K562 (cell line): ENCODE data around the gene CABP2. TPM values are rescaled to one million over a fixed set of nuclear protein-coding genes. Genes with fewer than 3 reads are reported as not detected.

Experiments used
- ATAC-seq: fragments of 200-7000 bp; cut with Tn5 transposase; 3 replicates; pipeline ENCODE4 v1.9.1; 2020; ENCODE audit warnings: moderate library complexity
- BruUV-seq: library from RNA; stranded (reverse); fragments of 400-500 nt; replicated peaks from 2 replicates; lab custom pipeline; 2021; lab: Mats Ljungman, UMichigan
- CTCF ChIA-PET: fragments of 300-600 bp; formaldehyde crosslinking; extraction: SDS; loops from one replicate; lab custom pipeline; 2021; ENCODE audit warnings: low intra/inter-chr PET ratio; lab: Yijun Ruan, JAX
- POLR2A ChIA-PET: fragments of 300-600, 350-650 bp; sonication (Branson Sonifier 250); formaldehyde crosslinking; extraction: SDS; loops from one replicate; lab custom pipeline; 2021; ENCODE audit warnings: antibody characterized with exemption, inconsistent platforms; lab: Yijun Ruan, JAX
- DNase-seq, 4 experiments: peaks; one replicate each; pipeline versions ENCODE4 v3.0.0 to v3.0.0-alpha.2; 2011 to 2018; ENCODE audit warnings: low spot score in 3 of 4, mixed read lengths in 3 of 4; ENCODE audit errors: extremely low read depth in 1 of 4
- FAIRE-seq: peaks from 2 replicates; lab custom pipeline; 2011; peaks lifted over from hg19 to GRCh38; lab: Jason Lieb, UNC
- H2AFZ ChIP-seq: 2 replicates; pipeline ENCODE4 v1.6.0; 2011; ENCODE audit warnings: low read depth, low read length, control low read depth, inconsistent platforms
- H3K27ac ChIP-seq: fragments of 200-600 bp; 3 replicates; pipeline ENCODE4 v1.8.0; 2011; ENCODE audit warnings: low read depth, mild to moderate bottlenecking, control low read depth, inconsistent platforms, low read length, moderate library complexity, mixed read lengths; ENCODE audit errors: extremely low read depth
- H3K27me3 ChIP-seq, 2 experiments: fragments of 300-600 bp in 1 of 2; 2 replicates in 1 of 2; 3 replicates in 1 of 2; pipeline versions ENCODE4 v1.6.0 to v1.8.0; 2011; ENCODE audit warnings: inconsistent platforms in 2 of 2, low read length in 2 of 2, mild to moderate bottlenecking in 1 of 2, mixed read lengths in 1 of 2, moderate library complexity in 1 of 2; ENCODE audit not compliant: control insufficient read depth in 2 of 2, insufficient read depth in 2 of 2
- H3K36me3 ChIP-seq: fragments of 300-600 bp; 3 replicates; pipeline ENCODE4 v1.8.0; 2011; ENCODE audit warnings: mild to moderate bottlenecking, low read length, inconsistent platforms; ENCODE audit not compliant: control insufficient read depth, insufficient read depth
- H3K4me1 ChIP-seq, 2 experiments: fragments of 200-600 bp in 1 of 2; replicated peaks in 1 of 2; 2 replicates in 1 of 2; 3 replicates in 1 of 2; pipeline versions ENCODE4 v1.5.1 to v1.8.0; 2011; ENCODE audit warnings: inconsistent platforms in 2 of 2, low read length in 2 of 2, mild to moderate bottlenecking in 1 of 2, mixed read lengths in 1 of 2, moderate library complexity in 1 of 2; ENCODE audit not compliant: control insufficient read depth in 2 of 2, insufficient read depth in 2 of 2
- H3K4me2 ChIP-seq: 2 replicates; pipeline ENCODE4 v1.6.1; 2011; ENCODE audit warnings: low read length, control low read depth, inconsistent platforms, mixed read lengths; ENCODE audit not compliant: insufficient read depth
- H3K4me3 ChIP-seq: fragments of 200-600 bp; sonication (generic), shearing (Covaris generic); 2 replicates; pipeline ENCODE4 v1.5.1; 2016; ENCODE audit warnings: control low read depth, inconsistent platforms
- H3K79me2 ChIP-seq: fragments of 200-600 bp; 3 replicates; pipeline ENCODE4 v1.8.0; 2011; ENCODE audit warnings: low read length, inconsistent platforms; ENCODE audit not compliant: control insufficient read depth, insufficient read depth
- H3K9ac ChIP-seq, 2 experiments: 2 replicates each; pipeline versions ENCODE4 v1.6.0 to v1.6.1; 2011; ENCODE audit warnings: low read depth in 2 of 2, low read length in 2 of 2, control low read depth in 1 of 2, inconsistent platforms in 1 of 2, mild to moderate bottlenecking in 1 of 2, mixed read lengths in 1 of 2; ENCODE audit not compliant: insufficient read depth in 1 of 2
- H3K9me1 ChIP-seq: one replicate; pipeline ENCODE4 v1.6.0; 2011; ENCODE audit warnings: inconsistent platforms, mild to moderate bottlenecking, low read length, moderate library complexity; ENCODE audit not compliant: control insufficient read depth, insufficient read depth
- H3K9me3 ChIP-seq: replicated peaks from 2 replicates; pipeline ENCODE4 v1.5.1; 2011; ENCODE audit warnings: low read depth, low read length, inconsistent platforms; ENCODE audit not compliant: control insufficient read depth, insufficient read depth
- H4K20me1 ChIP-seq: replicated peaks from 2 replicates; pipeline ENCODE4 v1.6.1; 2011; ENCODE audit warnings: low read length, inconsistent platforms, mixed read lengths; ENCODE audit not compliant: control insufficient read depth, insufficient read depth
- CREM ChIP-seq: IDR thresholded peaks from 2 replicates; pipeline ENCODE4 v1.6.1; 2014; ENCODE audit warnings: antibody characterized with exemption, low read depth
- CXXC5 ChIP-seq: fragments of 250-450 bp; sonication (Bioruptor Pico); IDR thresholded peaks from 2 replicates; pipeline ENCODE4 v1.8.0; 2022; ENCODE audit warnings: inconsistent platforms, mild to moderate bottlenecking, moderate library complexity
- FOXO4 ChIP-seq: fragments of 450-650 bp; formaldehyde crosslinking; IDR thresholded peaks from 2 replicates; pipeline ENCODE4 v1.4.0; 2020; ENCODE audit warnings: mild to moderate bottlenecking, moderate library complexity
- HDAC6 ChIP-seq: IDR thresholded peaks from 2 replicates; pipeline ENCODE4 v1.6.1; 2012; ENCODE audit warnings: low read depth, mild to moderate bottlenecking, control low read depth, inconsistent platforms, low read length, moderate library complexity
- NFRKB ChIP-seq: fragments of 450-650 bp; IDR thresholded peaks from 2 replicates; pipeline ENCODE4 v1.6.1; 2016; ENCODE audit warnings: low read depth
- RFX1 ChIP-seq: fragments of 450-650 bp; IDR thresholded peaks from 2 replicates; pipeline ENCODE4 v1.6.1; 2016; ENCODE audit warnings: mild to moderate bottlenecking, moderate library complexity
- TFAP4 ChIP-seq: sonication (generic); formaldehyde crosslinking; IDR thresholded peaks from 2 replicates; pipeline ENCODE4 v1.8.0; 2022; ENCODE audit warnings: missing genetic modification reagents, mild to moderate bottlenecking, moderate library complexity, borderline replicate concordance
- VEZF1 ChIP-seq: fragments of 200-800 bp; sonication (Bioruptor generic); IDR thresholded peaks from 2 replicates; pipeline ENCODE4 v1.6.1; 2017; ENCODE audit warnings: missing genetic modification characterization, missing compliant biosample characterization
- ZBTB12 ChIP-seq: fragments of 250-450 bp; sonication (Bioruptor Pico); IDR thresholded peaks from 2 replicates; pipeline ENCODE4 v1.4.0; 2020
- ZBTB2 ChIP-seq: fragments of 450-650 bp; IDR thresholded peaks from 2 replicates; pipeline ENCODE4 v1.6.1; 2016; ENCODE audit warnings: antibody characterized with exemption
- ZBTB7A ChIP-seq: IDR thresholded peaks from 2 replicates; pipeline ENCODE4 v1.6.1; 2011; ENCODE audit warnings: low read depth, mild to moderate bottlenecking, low read length, moderate library complexity, borderline replicate concordance; ENCODE audit not compliant: control insufficient read depth
- ZNF12 ChIP-seq: sonication (generic); formaldehyde crosslinking; IDR thresholded peaks from 2 replicates; pipeline ENCODE4 v1.4.0; 2020; ENCODE audit warnings: mild to moderate bottlenecking, missing genetic modification reagents
- ZNF121 ChIP-seq: sonication (generic); formaldehyde crosslinking; conservative IDR thresholded peaks from 2 replicates; pipeline ENCODE4 v1.8.0; 2022; ENCODE audit warnings: missing genetic modification reagents
- WGBS: fragments of 100-300 bp; shearing (Covaris generic); methylation state at CpG from one replicate; pipeline ENCODE4 v1.1.6; 2016; ENCODE audit warnings: low coverage, mixed read lengths; ENCODE audit not compliant: insufficient coverage; ENCODE audit errors: missing lambda C conversion rate; 5-methylcytosine and 5-hydroxymethylcytosine counted together
- in situ Hi-C: fragments of 300-500 bp; cut with MboI; formaldehyde crosslinking; loops from 4 replicates; pipeline ENCODE4 v1.15.0; 2018; ENCODE audit warnings: inconsistent platforms, mixed read lengths
- intact Hi-C: fragments of 100-400 bp; cut with micrococcal nuclease; formaldehyde crosslinking; loops from 2 replicates; pipeline ENCODE4 v1.14.2; 2022
- polyA plus RNA-seq, 8 experiments: library from polyadenylated mRNA; depleted of rRNA in 4 of 8; stranded (reverse) in 5 of 8; unstranded in 3 of 8; fragments of >200 nt; fragmentation: Nextera tagmentation in 2 of 8; fragmentation: Illumina TruSeq in 1 of 8; extraction: Ambion mirVana in 2 of 8; extraction: Trizol in 1 of 8; gene quantifications; 2 replicates each; pipeline versions ENCODE4 v1.2.1 to v1.2.3, GENCODE V29; 2011 to 2014; ENCODE audit warnings: inconsistent platforms in 1 of 8, missing spikeins in 1 of 8
- total RNA-seq, 7 experiments: library from RNA; depleted of rRNA in 6 of 7; stranded (reverse); fragments of >200 nt in 6 of 7; fragmentation: Illumina TruSeq in 2 of 7; extraction: Trizol in 2 of 7; gene quantifications; 2 replicates each; pipeline versions ENCODE4 v1.2.1 to v1.2.3, GENCODE V29; 2011 to 2021; ENCODE audit warnings: low replicate concordance in 1 of 7

CABP2 gene
- total and polyA plus RNA-seq, 9 of the 15 experiments (the other 6 are each of a cell fraction or from before 2014, with no cell fraction given), result not detected

GRCh38 chr11:67504005-67504949 is 19.0 kb downstream of the CABP2 start:
- peak overlapping the region; percentile 72 for H3K27ac ChIP-seq
- H3K27me3 ChIP-seq, result no peaks in the 10 kb centered on the region
- intact Hi-C loops, result loop anchor here (1.0 kb wide), 1 partner anchor 22 kb away; no protein-coding TSS in a partner anchor
- peaks cover 6% of the 10 kb centered on the region for H3K9me1 ChIP-seq
- in situ Hi-C loops, result no loop called here
- peak overlapping the region; percentile 71 for H2AFZ ChIP-seq
- H3K4me2 ChIP-seq, result peak overlapping the region; percentile 90
- CTCF ChIA-PET, result no interaction called here
- peaks cover 33% of the 10 kb centered on the region for H3K79me2 ChIP-seq
- H3K9ac ChIP-seq, result peak overlapping the region; percentile 60 to 87
- no peaks in the 10 kb centered on the region for H3K9me3 ChIP-seq
- H4K20me1 ChIP-seq, result no peaks in the 10 kb centered on the region
- FAIRE-seq, result no peak
- 8% methylated on average over 47 of the region's 101 CpGs for WGBS
- H3K4me3 ChIP-seq, result peak overlapping the region; percentile 73
- POLR2A ChIA-PET, result interaction anchor here (0.6 kb wide), 1 partner anchor 212 kb away, joined by 3 read pairs; no protein-coding TSS in a partner anchor
- ATAC-seq, result peak; percentile 0; the same call in 1 of the 3 replicates
- H3K4me1 ChIP-seq, result peaks cover 28 to 76% of the 10 kb centered on the region in 2 experiments
- peaks cover 44% of the 10 kb centered on the region; the same call in 2 of the 3 replicates for H3K36me3 ChIP-seq
- peak; percentile 67 to 83 (median 78) for DNase-seq
- BruUV-seq, result no TSS peak
- peak; percentile 39; the same call in 1 of the 2 replicates for TF ChIP-seq ZBTB7A
- no peak for TF ChIP-seq ZBTB12 (CRISPR knock-in tag)
- 0 out of 2 replicates have a peak, but pooled peaks have one; percentile 38 for TF ChIP-seq TFAP4
- 0 out of 2 replicates have a peak, but pooled peaks have one; percentile 48 for TF ChIP-seq ZNF12 (CRISPR knock-in tag)
- TF ChIP-seq ZBTB2, result 0 out of 2 replicates have a peak, but pooled peaks have one; percentile 34
- TF ChIP-seq CREM, result peak; percentile 28; the same call in 1 of the 2 replicates
- no peak for TF ChIP-seq NFRKB
- TF ChIP-seq VEZF1 (CRISPR knock-in tag), result peak; percentile 81
- TF ChIP-seq HDAC6, result 0 out of 2 replicates have a peak, but pooled peaks have one; percentile 51
- TF ChIP-seq RFX1, result peak; percentile 58; the same call in 1 of the 2 replicates
- TF ChIP-seq FOXO4 (CRISPR knock-in tag), result no peak
- TF ChIP-seq CXXC5 (CRISPR knock-in tag), result peak; percentile 31
- TF ChIP-seq ZNF121 (CRISPR knock-in tag), result no peak
